ENCODE results near the gene NQO2. TPM values are rescaled to one million over a fixed set of nuclear protein-coding genes. Genes with fewer than 3 reads are reported as not detected.
"Not testable (repeated sequence)": the region's sequence is repeated elsewhere in the genome, so short reads cannot be mapped to it uniquely, and the experiment has no call there.

Gene NQO2
- total RNA-seq, 2 donors from 2014 or later = 25.1 to 29.3 TPM

DNA sequence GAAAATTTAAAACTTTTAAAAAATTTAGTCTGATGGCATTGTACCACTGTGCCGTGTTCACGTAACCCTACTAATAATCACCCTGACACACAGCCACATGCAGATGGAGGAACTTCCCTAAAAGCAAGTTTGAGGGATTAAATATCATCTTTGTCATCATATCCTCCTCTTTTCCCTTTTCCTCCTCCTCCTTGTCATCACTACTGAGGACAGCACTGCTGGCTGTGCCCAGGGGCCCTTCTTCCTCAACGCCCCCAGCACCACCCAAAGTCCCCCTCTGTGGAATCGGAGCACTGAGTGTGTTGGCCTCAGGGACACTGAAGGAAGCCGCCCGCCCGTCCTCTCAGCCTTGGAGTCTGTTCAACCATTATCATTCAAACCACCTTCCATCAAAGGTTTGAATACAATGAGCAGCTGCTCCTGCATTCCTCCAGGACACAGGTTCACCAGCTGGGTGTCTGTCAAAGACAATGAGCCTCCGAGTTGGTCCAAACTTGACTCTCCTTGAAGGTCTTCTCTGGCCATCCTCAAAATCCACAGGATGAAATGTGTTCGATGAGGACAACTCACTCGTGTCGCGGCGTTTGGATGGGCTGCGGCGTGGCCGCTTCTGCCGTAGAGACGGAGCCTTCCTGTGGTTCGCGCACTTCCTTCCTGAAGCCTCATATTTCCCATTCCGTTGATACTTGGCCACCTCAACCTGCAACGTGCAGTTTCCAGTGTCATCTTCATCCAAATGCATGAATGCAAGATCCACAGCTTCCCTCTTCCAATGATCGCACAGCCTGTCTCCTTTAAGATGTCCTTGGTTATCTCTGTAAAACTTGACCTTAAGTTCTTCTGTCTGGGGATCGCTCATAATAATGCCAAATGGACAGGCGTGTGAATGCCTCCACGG lies 23.3 kb downstream of the NQO2 start:
- H3K9me3 Mint-ChIP-seq = no peaks in the 10 kb centered on the region
- peaks cover 41% of the 10 kb centered on the region for H3K36me3 Mint-ChIP-seq (ENCODE audit: low read depth)
- peak; percentile 38 for ATAC-seq (replicated peaks)
- peak overlapping the region; percentile 96 for H3K4me3 Mint-ChIP-seq
- no peaks in the 10 kb centered on the region for H3K27me3 Mint-ChIP-seq
- H3K27ac Mint-ChIP-seq = peak overlapping the region; percentile 95
- peaks cover 28% of the 10 kb centered on the region for H3K4me1 Mint-ChIP-seq

DNA sequence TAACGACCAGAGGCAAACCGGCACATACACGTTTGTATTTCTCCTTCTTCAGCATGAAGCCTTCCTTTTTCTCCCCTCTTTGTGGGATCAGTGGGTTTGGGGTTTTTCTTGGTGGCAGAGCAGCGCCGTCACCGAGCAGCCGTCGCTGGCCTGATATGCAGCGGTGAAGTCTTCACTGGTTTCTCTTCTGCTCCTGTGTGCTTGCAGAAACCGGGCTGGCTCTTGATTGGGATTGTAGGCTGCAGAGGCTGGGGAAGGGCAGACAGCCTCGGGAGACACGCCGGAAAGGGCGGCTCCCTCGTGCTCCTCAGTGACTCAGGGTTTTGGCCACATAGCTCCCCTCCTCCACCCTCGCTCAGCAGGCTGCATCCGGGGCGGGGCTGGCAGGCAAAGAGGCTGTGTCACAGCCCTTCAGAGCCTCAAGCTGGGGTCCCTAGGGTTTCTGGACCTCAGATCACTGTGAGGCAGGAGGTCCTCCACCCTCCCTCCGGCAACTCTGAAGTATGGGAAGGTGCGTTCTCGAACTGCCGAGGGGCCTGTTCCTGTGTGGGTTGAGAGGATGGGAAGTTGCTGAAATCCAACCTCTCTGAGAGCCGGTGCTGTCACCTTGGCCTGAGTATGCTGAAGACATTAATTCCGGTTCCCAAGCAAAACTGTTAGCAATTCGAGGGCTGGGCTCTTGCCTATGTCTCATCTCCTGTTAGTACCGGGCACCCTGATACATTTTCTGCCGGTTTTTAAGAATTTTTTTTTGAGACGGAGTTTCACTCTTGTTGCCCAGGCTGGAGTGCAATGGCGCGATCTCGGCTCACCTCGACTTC lies 24.2 kb downstream of the NQO2 start:
- H3K27ac Mint-ChIP-seq = peak overlapping the region; percentile 95
- peaks cover 28% of the 10 kb centered on the region for H3K4me1 Mint-ChIP-seq
- H3K27me3 Mint-ChIP-seq = no peaks in the 10 kb centered on the region

GRCh38 chr6:3026791-3027626 lies 27.3 kb downstream of the NQO2 start:
- ATAC-seq (replicated peaks) = peak; percentile 29
- Mint-ChIP-seq H3K9me3 (no peaks in the 10 kb centered on the region), H3K27ac (peak overlapping the region; percentile 83), H3K27me3 (no peaks in the 10 kb centered on the region), H3K36me3 (ENCODE audit: low read depth) (peaks cover 19% of the 10 kb centered on the region), H3K4me3 (peak overlapping the region; percentile 96), H3K4me1 (peaks cover 28% of the 10 kb centered on the region)

More for the DNA sequence above, 24.2 kb downstream of the NQO2 start:
- H3K9me3 Mint-ChIP-seq = no peaks in the 10 kb centered on the region
- H3K4me3 Mint-ChIP-seq = peak overlapping the region; percentile 96
- H3K36me3 Mint-ChIP-seq (ENCODE audit: low read depth) = peaks cover 36% of the 10 kb centered on the region
- ATAC-seq (replicated peaks) = peak; percentile 95

GRCh38 chr6:3028156-3028555 lies 28.5 kb downstream of the NQO2 start:
- ATAC-seq (replicated peaks); H3K9me3 Mint-ChIP-seq; H3K27ac Mint-ChIP-seq; H3K27me3 Mint-ChIP-seq; H3K36me3 Mint-ChIP-seq (ENCODE audit: low read depth); H3K4me3 Mint-ChIP-seq: not testable (repeated sequence)
- peaks cover 23% of the 10 kb centered on the region for H3K4me1 Mint-ChIP-seq

DNA sequence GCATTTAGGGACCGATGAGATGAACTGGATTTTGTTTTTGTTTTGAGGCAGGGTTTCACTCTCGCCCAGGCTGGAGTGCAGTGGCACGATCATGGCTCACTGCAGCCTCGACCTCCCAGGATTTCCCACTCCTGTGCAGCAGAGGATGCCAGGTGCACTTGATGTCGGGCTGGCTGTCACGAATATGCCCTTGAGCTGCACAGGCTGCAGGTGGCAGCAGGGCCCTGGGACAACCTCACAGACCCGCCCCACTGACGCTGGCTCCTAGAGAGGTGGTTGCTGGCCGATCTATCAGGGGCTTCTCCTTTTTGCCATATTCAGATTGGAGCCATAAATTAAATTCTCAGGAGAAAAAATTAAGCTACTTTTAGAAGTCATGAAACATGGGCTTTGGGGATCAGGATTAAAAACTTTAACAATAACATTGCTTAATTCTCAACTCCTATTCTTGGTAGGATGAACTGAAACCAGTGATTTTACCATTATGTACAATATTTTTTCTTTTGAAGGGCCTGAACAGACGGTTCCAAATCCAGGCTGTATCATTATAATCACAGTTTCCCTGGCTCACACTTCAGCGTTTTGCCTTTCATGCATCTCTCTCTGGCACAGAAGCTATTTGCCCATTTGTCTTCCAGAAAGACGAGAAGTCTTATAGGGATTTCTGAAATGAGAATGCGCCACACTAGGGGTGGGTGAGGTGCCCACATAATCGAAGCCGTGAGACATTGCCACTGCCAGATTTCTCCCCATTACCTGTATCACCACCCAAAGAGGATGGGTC lies 32.4 kb downstream of the NQO2 start:
- Mint-ChIP-seq H3K27me3 (no peaks in the 10 kb centered on the region), H3K4me1 (peaks cover 3% of the 10 kb centered on the region), H3K36me3 (ENCODE audit: low read depth) (no peaks in the 10 kb centered on the region), H3K27ac (no peak overlapping the region), H3K9me3 (no peaks in the 10 kb centered on the region), H3K4me3 (no peak overlapping the region)
- ATAC-seq (replicated peaks) = peak; percentile 43

DNA sequence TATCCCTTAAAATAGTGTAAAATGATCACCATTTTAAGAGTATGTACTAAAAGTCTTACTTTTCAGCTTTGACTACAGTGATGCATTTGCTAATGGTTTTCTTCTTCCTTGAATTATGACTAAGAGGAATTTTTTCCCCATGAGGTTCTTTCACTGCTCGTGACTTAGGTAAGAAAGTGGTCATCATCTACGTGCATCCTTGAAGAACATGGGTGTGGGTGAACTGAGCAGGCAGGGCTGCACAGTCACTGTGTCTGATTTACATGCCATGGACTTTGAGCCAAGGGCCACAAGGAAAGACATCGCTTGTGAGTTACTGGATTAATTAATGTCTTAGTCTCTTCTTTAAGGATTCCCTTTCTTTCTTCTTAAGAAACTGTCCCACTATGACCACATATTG lies 33.3 kb downstream of the NQO2 start:
- Mint-ChIP-seq H3K4me1 (no peaks in the 10 kb centered on the region), H3K4me3 (no peak overlapping the region), H3K27ac (no peak overlapping the region), H3K36me3 (ENCODE audit: low read depth) (no peaks in the 10 kb centered on the region), H3K9me3 (no peaks in the 10 kb centered on the region), H3K27me3 (no peaks in the 10 kb centered on the region)
- peak; percentile 45 for ATAC-seq (replicated peaks)

DNA sequence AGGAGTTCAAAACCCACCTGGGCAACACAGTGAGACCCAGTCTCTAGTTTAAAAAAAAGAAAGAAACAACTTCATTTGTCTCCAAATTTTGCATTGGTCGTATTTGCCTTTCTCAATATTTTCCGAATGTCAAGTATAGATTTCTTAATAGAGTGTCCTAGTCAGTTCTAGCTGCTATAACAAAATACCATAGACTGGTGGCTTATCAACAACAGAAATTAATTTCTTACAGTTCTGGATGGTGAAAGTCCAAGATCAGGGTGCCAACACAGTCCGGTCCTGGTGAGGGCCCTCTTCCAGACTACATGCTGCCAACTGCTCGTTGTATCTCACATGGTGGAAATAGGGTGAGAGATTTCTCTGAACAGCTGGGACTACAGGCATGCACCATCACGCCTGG lies 34.0 kb downstream of the NQO2 start:
- H3K27ac Mint-ChIP-seq = no peak overlapping the region
- no peak for ATAC-seq (replicated peaks)
- no peak overlapping the region for H3K4me3 Mint-ChIP-seq
- H3K4me1 Mint-ChIP-seq = no peaks in the 10 kb centered on the region
- H3K27me3 Mint-ChIP-seq = no peaks in the 10 kb centered on the region
- no peaks in the 10 kb centered on the region for H3K9me3 Mint-ChIP-seq
- no peaks in the 10 kb centered on the region for H3K36me3 Mint-ChIP-seq (ENCODE audit: low read depth)

DNA sequence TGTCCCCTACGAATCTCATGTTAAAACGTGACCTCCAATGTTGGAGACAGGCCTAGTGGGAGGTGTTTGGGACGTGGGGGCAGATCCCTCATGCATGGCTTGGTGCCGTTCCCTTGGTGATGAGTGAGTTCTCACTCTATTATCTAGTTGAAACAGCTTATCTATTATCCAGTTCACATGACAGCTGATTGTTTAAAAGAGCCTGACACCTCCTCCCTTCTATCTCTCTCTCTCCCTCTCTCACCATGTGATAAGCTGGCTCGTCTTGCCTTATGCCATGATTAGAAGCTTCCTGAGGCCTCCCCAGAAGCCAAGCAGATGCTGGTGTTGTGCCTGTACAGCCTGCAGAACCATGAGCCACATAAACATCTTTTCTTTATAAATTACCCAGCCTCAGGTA lies 35.7 kb downstream of the NQO2 start:
- Mint-ChIP-seq H3K9me3 (no peaks in the 10 kb centered on the region), H3K27ac (no peak overlapping the region), H3K36me3 (ENCODE audit: low read depth) (no peaks in the 10 kb centered on the region), H3K4me3 (no peak overlapping the region), H3K4me1 (no peaks in the 10 kb centered on the region), H3K27me3 (no peaks in the 10 kb centered on the region)
- ATAC-seq (replicated peaks) = no peak

DNA sequence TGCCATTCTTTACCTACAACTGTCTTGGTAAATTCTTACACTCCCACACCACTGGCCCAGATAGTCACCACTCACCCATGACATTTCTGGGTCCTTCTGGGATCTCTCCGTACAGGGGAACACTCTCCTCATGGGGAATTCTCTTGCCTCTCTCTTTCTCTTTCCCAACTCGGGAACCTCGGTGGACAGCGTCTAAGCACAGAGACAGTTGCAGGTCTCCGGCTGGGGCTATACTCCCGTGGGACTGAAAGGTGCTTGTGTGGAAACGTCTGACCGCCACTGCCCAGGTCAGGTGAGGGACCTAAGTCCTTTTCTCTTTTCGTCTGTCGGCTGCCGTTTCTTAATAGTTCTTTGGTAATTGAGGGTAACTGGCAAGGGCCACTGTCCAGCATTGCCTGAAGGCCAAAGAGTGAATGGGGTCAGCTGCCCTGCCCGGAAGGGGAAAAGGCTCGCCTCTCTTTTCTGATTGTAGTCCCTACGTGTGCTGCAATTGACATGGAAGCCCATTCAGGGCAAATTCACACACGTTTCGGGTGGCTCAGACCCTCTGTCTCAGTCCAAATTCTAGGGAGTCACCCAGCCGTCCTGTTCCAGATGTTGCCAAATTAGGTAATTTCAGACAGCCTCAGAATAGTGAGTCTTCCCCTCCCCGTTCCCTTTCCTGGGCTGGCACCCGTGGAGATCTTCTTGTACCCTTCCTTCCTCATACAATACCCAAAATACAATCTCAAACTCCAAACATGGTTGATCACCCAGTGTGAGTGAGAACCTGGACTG lies 37.4 kb downstream of the NQO2 start:
- Mint-ChIP-seq H3K4me1 (no peaks in the 10 kb centered on the region), H3K4me3 (no peak overlapping the region), H3K9me3 (no peaks in the 10 kb centered on the region), H3K27ac (no peak overlapping the region), H3K36me3 (ENCODE audit: low read depth) (no peaks in the 10 kb centered on the region), H3K27me3 (no peaks in the 10 kb centered on the region)
- ATAC-seq (replicated peaks) = no peak

- Mint-ChIP-seq H3K27me3 (no peaks in the 10 kb centered on the region), H3K36me3 (ENCODE audit: low read depth) (no peaks in the 10 kb centered on the region), H3K9me3 (no peaks in the 10 kb centered on the region), H3K4me1 (no peaks in the 10 kb centered on the region), H3K27ac (no peak overlapping the region), H3K4me3 (no peak overlapping the region)
- ATAC-seq (replicated peaks) = no peak
Measured at GRCh38 chr6:3037638-3038365, 38.1 kb downstream of the NQO2 start.

- no peaks in the 10 kb centered on the region for H3K4me1 Mint-ChIP-seq
- H3K36me3 Mint-ChIP-seq (ENCODE audit: low read depth) = no peaks in the 10 kb centered on the region
- ATAC-seq (replicated peaks) = no peak
- H3K27ac Mint-ChIP-seq = no peak overlapping the region
- H3K4me3 Mint-ChIP-seq = no peak overlapping the region
- H3K9me3 Mint-ChIP-seq = no peaks in the 10 kb centered on the region
- H3K27me3 Mint-ChIP-seq = no peaks in the 10 kb centered on the region
Measured at GRCh38 chr6:3039384-3039783, 39.7 kb downstream of the NQO2 start.

DNA sequence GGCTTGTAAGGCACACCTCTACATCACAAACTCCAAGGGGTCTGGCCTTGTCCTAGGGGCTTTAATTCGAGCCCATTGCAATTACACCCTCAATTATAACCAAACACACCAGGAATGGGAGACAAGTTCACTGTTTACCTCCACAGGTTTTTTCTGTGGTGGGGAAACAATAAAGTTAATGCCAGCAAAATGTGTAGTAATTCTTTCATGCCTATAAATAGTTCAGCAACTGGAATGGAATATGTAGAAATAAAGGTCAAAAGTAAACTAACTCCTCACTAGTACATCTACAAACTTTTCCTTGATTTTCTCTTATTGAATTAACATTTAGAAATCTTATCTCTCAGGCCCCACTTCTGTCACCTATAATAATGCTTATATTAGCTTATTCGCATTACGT lies 41.5 kb downstream of the NQO2 start:
- no peaks in the 10 kb centered on the region for H3K9me3 Mint-ChIP-seq
- no peak for ATAC-seq (replicated peaks)
- H3K27me3 Mint-ChIP-seq = no peaks in the 10 kb centered on the region
- H3K36me3 Mint-ChIP-seq (ENCODE audit: low read depth) = no peaks in the 10 kb centered on the region
- no peak overlapping the region for H3K4me3 Mint-ChIP-seq
- no peaks in the 10 kb centered on the region for H3K4me1 Mint-ChIP-seq
- no peak overlapping the region for H3K27ac Mint-ChIP-seq

DNA sequence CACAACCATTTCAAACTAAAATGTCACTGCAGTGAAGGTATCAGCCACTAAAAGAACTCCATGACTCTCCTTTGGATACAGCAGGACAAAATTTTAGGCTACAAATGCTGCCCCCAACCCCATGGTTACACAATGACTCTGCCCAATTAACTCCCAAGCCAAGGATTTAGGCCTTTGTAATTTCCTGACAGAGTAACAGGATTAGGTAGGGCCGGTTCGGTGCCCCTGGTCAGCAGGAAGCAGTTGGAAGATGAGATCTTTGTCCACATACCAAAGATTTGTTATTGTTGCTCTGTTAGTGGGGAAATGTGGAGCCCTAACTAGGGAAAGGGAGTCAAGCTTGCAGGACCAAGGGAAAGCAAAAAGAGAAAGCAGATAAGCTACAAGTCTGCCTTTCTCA lies 41.9 kb downstream of the NQO2 start:
- Mint-ChIP-seq H3K36me3 (ENCODE audit: low read depth) (no peaks in the 10 kb centered on the region), H3K4me1 (no peaks in the 10 kb centered on the region), H3K27ac (no peak overlapping the region), H3K27me3 (no peaks in the 10 kb centered on the region), H3K4me3 (no peak overlapping the region), H3K9me3 (no peaks in the 10 kb centered on the region)
- ATAC-seq (replicated peaks) = no peak

All from activated T-helper 17 cell treated with anti-CD3 and anti-CD28 coated beads, Interleukin-2, amount 50 U/mL, for 72 hours (primary cell).